K562 (cell line): ENCODE measurements around the gene GRXCR2. TPM values are rescaled to one million over a fixed set of nuclear protein-coding genes. Genes with fewer than 3 reads are reported as not detected.

Source experiments
- HMG20A ChIP-seq: fragments of 450-650 bp; formaldehyde crosslinking; conservative IDR thresholded peaks from 2 replicates; pipeline ENCODE4 v1.4.0; 2020; ENCODE audit warnings: mild to moderate bottlenecking, mixed read lengths
- MTA1 ChIP-seq: fragments of 450-650 bp; IDR thresholded peaks from 2 replicates; pipeline ENCODE4 v1.6.1; 2017; ENCODE audit warnings: borderline replicate concordance
- NFIX ChIP-seq: fragments of 250-450 bp; sonication (Bioruptor Pico); IDR thresholded peaks from 2 replicates; pipeline ENCODE4 v1.4.0; 2020; ENCODE audit warnings: low read depth, mild to moderate bottlenecking, moderate library complexity
- PHB ChIP-seq: fragments of 250-450 bp; sonication (Bioruptor Pico); IDR thresholded peaks from 2 replicates; pipeline ENCODE4 v1.5.0; 2021
- PHF21A ChIP-seq: fragments of 450-650 bp; IDR thresholded peaks from 2 replicates; pipeline ENCODE4 v1.6.1; 2017; ENCODE audit warnings: low read depth, borderline replicate concordance
- PRPF4 ChIP-seq: fragments of 200-400 bp; formaldehyde crosslinking; IDR thresholded peaks from one replicate; pipeline ENCODE4 v1.6.1; 2017; ENCODE audit warnings: low read length, low read depth, mild to moderate bottlenecking; ENCODE audit not compliant: insufficient read depth, poor library complexity, severe bottlenecking
- RBM25 ChIP-seq: fragments of 200-400 bp; formaldehyde crosslinking; IDR thresholded peaks from 2 replicates; pipeline ENCODE4 v1.6.1; 2018; ENCODE audit warnings: low read length, low read depth, moderate library complexity; ENCODE audit not compliant: severe bottlenecking
- RCOR1 ChIP-seq, 2 experiments: IDR thresholded peaks; 2 replicates each; pipeline ENCODE4 v1.6.1; 2012; ENCODE audit warnings: low read depth in 2 of 2, low read length in 2 of 2, borderline replicate concordance in 1 of 2, improper control_type of control experiment in 1 of 2
- RFX1 ChIP-seq: fragments of 450-650 bp; IDR thresholded peaks from 2 replicates; pipeline ENCODE4 v1.6.1; 2016; ENCODE audit warnings: mild to moderate bottlenecking, moderate library complexity
- SMAD1 ChIP-seq: fragments of 150-350 bp; IDR thresholded peaks from 2 replicates; pipeline ENCODE4 v1.6.1; 2014; ENCODE audit warnings: low read length, low read depth; ENCODE audit not compliant: partially characterized antibody
- SMARCA5 ChIP-seq: fragments of 450-650 bp; IDR thresholded peaks from 2 replicates; pipeline ENCODE4 v1.6.1; 2016
- SRSF3 ChIP-seq: fragments of 200-400 bp; formaldehyde crosslinking; IDR thresholded peaks from 2 replicates; pipeline ENCODE4 v1.6.1; 2016; ENCODE audit warnings: mild to moderate bottlenecking, low read length, moderate library complexity; ENCODE audit not compliant: insufficient read depth
- TFAM ChIP-seq: fragments of 250-450 bp; sonication (Bioruptor Pico); conservative IDR thresholded peaks from 2 replicates; pipeline ENCODE4 v1.5.0; 2021; ENCODE audit warnings: mild to moderate bottlenecking, moderate library complexity
- ZFP30 ChIP-seq: fragments of 250-450 bp; sonication (Bioruptor Pico); IDR thresholded peaks from 2 replicates; pipeline ENCODE4 v1.8.0; 2022; ENCODE audit warnings: moderate library complexity, mild to moderate bottlenecking, inconsistent platforms, borderline replicate concordance
- ZNF24 ChIP-seq: fragments of 450-650 bp; IDR thresholded peaks from 2 replicates; pipeline ENCODE4 v1.6.1; 2016
- polyA plus RNA-seq, 8 experiments: library from polyadenylated mRNA; depleted of rRNA in 4 of 8; stranded (reverse) in 5 of 8; unstranded in 3 of 8; fragments of >200 nt; fragmentation: Nextera tagmentation in 2 of 8; fragmentation: Illumina TruSeq in 1 of 8; extraction: Ambion mirVana in 2 of 8; extraction: Trizol in 1 of 8; gene quantifications; 2 replicates each; pipeline versions ENCODE4 v1.2.1 to v1.2.3, GENCODE V29; 2011 to 2014; ENCODE audit warnings: inconsistent platforms in 1 of 8, missing spikeins in 1 of 8
- total RNA-seq, 7 experiments: library from RNA; depleted of rRNA in 6 of 7; stranded (reverse); fragments of >200 nt in 6 of 7; fragmentation: Illumina TruSeq in 2 of 7; extraction: Trizol in 2 of 7; gene quantifications; 2 replicates each; pipeline versions ENCODE4 v1.2.1 to v1.2.3, GENCODE V29; 2011 to 2021; ENCODE audit warnings: low replicate concordance in 1 of 7
- TF ChIP-seq, protein P1 (sequence below): sonication (generic); formaldehyde crosslinking; IDR thresholded peaks from 2 replicates; pipeline ENCODE4 v1.8.1; 2023; ENCODE audit warnings: mild to moderate bottlenecking, missing genetic modification reagents, moderate library complexity
- TF ChIP-seq, protein P2 (sequence below): sonication (generic); formaldehyde crosslinking; IDR thresholded peaks from 2 replicates; pipeline ENCODE4 v1.8.1; 2022; ENCODE audit warnings: missing genetic modification reagents
- TF ChIP-seq, protein P3 (sequence below), 3 experiments: IDR thresholded peaks in 2 of 3; conservative IDR thresholded peaks in 1 of 3; 2 replicates each; pipeline ENCODE4 v1.5.1; 2011 to 2012; ENCODE audit warnings: low read length in 3 of 3, mild to moderate bottlenecking in 3 of 3, control low read depth in 2 of 3, improper control_type of control experiment in 1 of 3, inconsistent platforms in 1 of 3, low read depth in 1 of 3, mixed read lengths in 1 of 3, moderate library complexity in 1 of 3; ENCODE audit not compliant: insufficient read depth in 2 of 3
- TF ChIP-seq, protein P4 (sequence below), 2 experiments: fragments of 450-650 bp in 1 of 2; sonication (generic) in 1 of 2; formaldehyde crosslinking; conservative IDR thresholded peaks; 2 replicates each; pipeline versions ENCODE4 v1.4.0 to v1.8.1; 2020 to 2022; ENCODE audit warnings: mild to moderate bottlenecking in 1 of 2, missing genetic modification reagents in 1 of 2
- TF ChIP-seq, protein P5 (sequence below): IDR thresholded peaks from 2 replicates; pipeline ENCODE4 v1.6.1; 2011; ENCODE audit warnings: borderline replicate concordance, low read depth, mild to moderate bottlenecking, moderate library complexity, low read length; ENCODE audit not compliant: insufficient read depth, poor library complexity, severe bottlenecking
- TF ChIP-seq, protein P6 (sequence below): fragments of 250-450 bp; sonication (Bioruptor Pico); IDR thresholded peaks from 2 replicates; pipeline ENCODE4 v1.8.0; 2022; ENCODE audit warnings: moderate library complexity, mild to moderate bottlenecking, inconsistent platforms

The GRXCR2 gene
- total and polyA plus RNA-seq, 9 of the 15 experiments (the other 6 are each of a cell fraction or from before 2014, with no cell fraction given) = not detected

DNA sequence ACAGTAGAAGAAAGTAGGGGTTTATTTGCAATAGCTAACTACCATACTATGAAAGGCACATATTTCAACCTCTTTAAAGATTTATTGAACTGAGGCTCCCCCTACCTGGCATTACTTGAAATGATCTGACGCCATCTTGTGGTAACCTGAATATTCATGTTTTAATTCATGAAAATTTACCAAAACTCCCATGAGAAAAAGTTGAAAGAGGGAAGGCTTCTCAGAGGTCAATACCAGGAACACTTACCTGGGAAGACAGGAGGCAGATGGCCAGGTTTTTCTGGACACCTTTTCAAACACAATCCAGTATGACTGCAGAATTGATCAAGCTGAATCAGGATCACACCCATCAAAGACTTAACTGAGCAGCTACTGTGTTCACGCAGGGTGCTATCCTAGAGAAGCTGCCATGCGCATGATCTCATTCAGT is 47.0 kb downstream of the GRXCR2 start (continued):
- peak; percentile 57; the same call in 1 of the 2 replicates for TF ChIP-seq SMARCA5
- no peak for TF ChIP-seq PRPF4
- TF ChIP-seq, protein P1, sequence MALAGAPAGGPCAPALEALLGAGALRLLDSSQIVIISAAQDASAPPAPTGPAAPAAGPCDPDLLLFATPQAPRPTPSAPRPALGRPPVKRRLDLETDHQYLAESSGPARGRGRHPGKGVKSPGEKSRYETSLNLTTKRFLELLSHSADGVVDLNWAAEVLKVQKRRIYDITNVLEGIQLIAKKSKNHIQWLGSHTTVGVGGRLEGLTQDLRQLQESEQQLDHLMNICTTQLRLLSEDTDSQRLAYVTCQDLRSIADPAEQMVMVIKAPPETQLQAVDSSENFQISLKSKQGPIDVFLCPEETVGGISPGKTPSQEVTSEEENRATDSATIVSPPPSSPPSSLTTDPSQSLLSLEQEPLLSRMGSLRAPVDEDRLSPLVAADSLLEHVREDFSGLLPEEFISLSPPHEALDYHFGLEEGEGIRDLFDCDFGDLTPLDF (CRISPR knock-in tag) = no peak
- TF ChIP-seq ZNF24 = no peak
- no peak for TF ChIP-seq SRSF3
- no peak for TF ChIP-seq PHF21A
- no peak for TF ChIP-seq ZFP30 (CRISPR knock-in tag)
- TF ChIP-seq RFX1 = no peak
- TF ChIP-seq SMAD1 = no peak
- TF ChIP-seq, protein P2, sequence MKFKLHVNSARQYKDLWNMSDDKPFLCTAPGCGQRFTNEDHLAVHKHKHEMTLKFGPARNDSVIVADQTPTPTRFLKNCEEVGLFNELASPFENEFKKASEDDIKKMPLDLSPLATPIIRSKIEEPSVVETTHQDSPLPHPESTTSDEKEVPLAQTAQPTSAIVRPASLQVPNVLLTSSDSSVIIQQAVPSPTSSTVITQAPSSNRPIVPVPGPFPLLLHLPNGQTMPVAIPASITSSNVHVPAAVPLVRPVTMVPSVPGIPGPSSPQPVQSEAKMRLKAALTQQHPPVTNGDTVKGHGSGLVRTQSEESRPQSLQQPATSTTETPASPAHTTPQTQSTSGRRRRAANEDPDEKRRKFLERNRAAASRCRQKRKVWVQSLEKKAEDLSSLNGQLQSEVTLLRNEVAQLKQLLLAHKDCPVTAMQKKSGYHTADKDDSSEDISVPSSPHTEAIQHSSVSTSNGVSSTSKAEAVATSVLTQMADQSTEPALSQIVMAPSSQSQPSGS (CRISPR knock-in tag) = no peak
- TF ChIP-seq, protein P3, sequence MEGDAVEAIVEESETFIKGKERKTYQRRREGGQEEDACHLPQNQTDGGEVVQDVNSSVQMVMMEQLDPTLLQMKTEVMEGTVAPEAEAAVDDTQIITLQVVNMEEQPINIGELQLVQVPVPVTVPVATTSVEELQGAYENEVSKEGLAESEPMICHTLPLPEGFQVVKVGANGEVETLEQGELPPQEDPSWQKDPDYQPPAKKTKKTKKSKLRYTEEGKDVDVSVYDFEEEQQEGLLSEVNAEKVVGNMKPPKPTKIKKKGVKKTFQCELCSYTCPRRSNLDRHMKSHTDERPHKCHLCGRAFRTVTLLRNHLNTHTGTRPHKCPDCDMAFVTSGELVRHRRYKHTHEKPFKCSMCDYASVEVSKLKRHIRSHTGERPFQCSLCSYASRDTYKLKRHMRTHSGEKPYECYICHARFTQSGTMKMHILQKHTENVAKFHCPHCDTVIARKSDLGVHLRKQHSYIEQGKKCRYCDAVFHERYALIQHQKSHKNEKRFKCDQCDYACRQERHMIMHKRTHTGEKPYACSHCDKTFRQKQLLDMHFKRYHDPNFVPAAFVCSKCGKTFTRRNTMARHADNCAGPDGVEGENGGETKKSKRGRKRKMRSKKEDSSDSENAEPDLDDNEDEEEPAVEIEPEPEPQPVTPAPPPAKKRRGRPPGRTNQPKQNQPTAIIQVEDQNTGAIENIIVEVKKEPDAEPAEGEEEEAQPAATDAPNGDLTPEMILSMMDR (IDR thresholded peaks at IDR 0.05 in 2 of 3, conservative IDR thresholded peaks at IDR 0.05 in 1 of 3; ENCODE audit: insufficient read depth in 2 of 3, low read depth in 1 of 3, low read length in 3 of 3) = peak; percentile 77 to 99 (median 97)
- TF ChIP-seq, protein P4, sequence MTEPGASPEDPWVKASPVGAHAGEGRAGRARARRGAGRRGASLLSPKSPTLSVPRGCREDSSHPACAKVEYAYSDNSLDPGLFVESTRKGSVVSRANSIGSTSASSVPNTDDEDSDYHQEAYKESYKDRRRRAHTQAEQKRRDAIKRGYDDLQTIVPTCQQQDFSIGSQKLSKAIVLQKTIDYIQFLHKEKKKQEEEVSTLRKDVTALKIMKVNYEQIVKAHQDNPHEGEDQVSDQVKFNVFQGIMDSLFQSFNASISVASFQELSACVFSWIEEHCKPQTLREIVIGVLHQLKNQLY (CRISPR knock-in tag; conservative IDR thresholded peaks at IDR 0.05) = no peak
- TF ChIP-seq RBM25 = peak; percentile 81
- TF ChIP-seq HMG20A (CRISPR knock-in tag) = no peak
- TF ChIP-seq TFAM (CRISPR knock-in tag) = no peak
- TF ChIP-seq, protein P5, sequence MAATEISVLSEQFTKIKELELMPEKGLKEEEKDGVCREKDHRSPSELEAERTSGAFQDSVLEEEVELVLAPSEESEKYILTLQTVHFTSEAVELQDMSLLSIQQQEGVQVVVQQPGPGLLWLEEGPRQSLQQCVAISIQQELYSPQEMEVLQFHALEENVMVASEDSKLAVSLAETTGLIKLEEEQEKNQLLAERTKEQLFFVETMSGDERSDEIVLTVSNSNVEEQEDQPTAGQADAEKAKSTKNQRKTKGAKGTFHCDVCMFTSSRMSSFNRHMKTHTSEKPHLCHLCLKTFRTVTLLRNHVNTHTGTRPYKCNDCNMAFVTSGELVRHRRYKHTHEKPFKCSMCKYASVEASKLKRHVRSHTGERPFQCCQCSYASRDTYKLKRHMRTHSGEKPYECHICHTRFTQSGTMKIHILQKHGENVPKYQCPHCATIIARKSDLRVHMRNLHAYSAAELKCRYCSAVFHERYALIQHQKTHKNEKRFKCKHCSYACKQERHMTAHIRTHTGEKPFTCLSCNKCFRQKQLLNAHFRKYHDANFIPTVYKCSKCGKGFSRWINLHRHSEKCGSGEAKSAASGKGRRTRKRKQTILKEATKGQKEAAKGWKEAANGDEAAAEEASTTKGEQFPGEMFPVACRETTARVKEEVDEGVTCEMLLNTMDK = peak; percentile 64
- no peak for TF ChIP-seq PHB (CRISPR knock-in tag)
- TF ChIP-seq MTA1 = no peak
- TF ChIP-seq, protein P6, sequence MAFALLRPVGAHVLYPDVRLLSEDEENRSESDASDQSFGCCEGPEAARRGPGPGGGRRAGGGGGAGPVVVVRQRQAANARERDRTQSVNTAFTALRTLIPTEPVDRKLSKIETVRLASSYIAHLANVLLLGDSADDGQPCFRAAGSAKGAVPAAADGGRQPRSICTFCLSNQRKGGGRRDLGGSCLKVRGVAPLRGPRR = no peak
- TF ChIP-seq NFIX (CRISPR knock-in tag) = no peak
- TF ChIP-seq RCOR1 (IDR thresholded peaks at IDR 0.05; ENCODE audit: borderline replicate concordance in 1 of 2, low read depth in 2 of 2, low read length in 2 of 2) = no peak
